Colonic mucosa (tissue), 4 donors: ENCODE measurements around the gene AQP9. TPM values are rescaled to one million over a fixed set of nuclear protein-coding genes. Genes with fewer than 3 reads are reported as not detected.

ENCODE experiments used
- DNase-seq: peaks from one replicate; pipeline ENCODE4 v3.0.0-alpha.2; 2020
- H3K27ac ChIP-seq: fragments of 200-600 bp; one replicate; pipeline ENCODE4 v1.8.0; 2021
- H3K27me3 ChIP-seq: fragments of 200-600 bp; one replicate; pipeline ENCODE4 v1.8.0; 2021
- H3K36me3 ChIP-seq: fragments of 200-600 bp; one replicate; pipeline ENCODE4 v1.8.0; 2021
- H3K4me1 ChIP-seq: fragments of 200-600 bp; one replicate; pipeline ENCODE4 v1.8.0; 2021; ENCODE audit warnings: mild to moderate bottlenecking
- H3K4me3 ChIP-seq: fragments of 200-600 bp; one replicate; pipeline ENCODE4 v1.8.0; 2021
- H3K9ac ChIP-seq, 2 donors: one replicate each; pipeline ENCODE4 v1.7.0; 2013; ENCODE audit warnings: control low read depth in 2 of 2, low read depth in 2 of 2, low read length in 2 of 2
- H3K9me3 ChIP-seq: fragments of 200-600 bp; one replicate; pipeline ENCODE4 v1.8.0; 2021
- CTCF ChIP-seq: fragments of 200-600 bp; IDR thresholded peaks from one replicate; pipeline ENCODE4 v1.8.0; 2022; ENCODE audit warnings: antibody characterized with exemption, mild to moderate bottlenecking
- intact Hi-C: fragments of 100-400 bp; cut with DNase I; formaldehyde crosslinking; loops from one replicate; pipeline ENCODE4 v1.14.1; 2022
- total RNA-seq, 2 donors: library from RNA; stranded (reverse); fragmentation: NEBNext Ultra II Directional in 1 of 2; extraction: Animal tissue kit (Norgen Biotek cat#: 25700) in 1 of 2; gene quantifications; one replicate each; pipeline ENCODE4 v1.2.1, GENCODE V29; 2021
- donor health status: healthy.
- donor health status: DM: no; HTN: no; CAD: no.
- donor health status: DM: no; HTN: no; CAD: no.

The AQP9 gene
- total RNA-seq, 2 donors from 2014 or later = 0.98 TPM; not detected in 1

- DNase-seq = no peak
- Histone ChIP-seq H3K9me3 (no peaks in the 10 kb centered on the region), H3K27ac (no peak overlapping the region), H3K4me1 (no peaks in the 10 kb centered on the region), H3K27me3 (no peaks in the 10 kb centered on the region), H3K4me3 (no peak overlapping the region), H3K9ac (no peak overlapping the region), H3K36me3 (no peaks in the 10 kb centered on the region)
- TF ChIP-seq CTCF = no peak
- intact Hi-C loops = no loop called here
These were observed 1.9 kb downstream of the AQP9 start for GRCh38 chr15:58139989-58140522.

GRCh38 chr15:58141894-58142293 is 3.7 kb downstream of the AQP9 start:
- Histone ChIP-seq H3K27ac (no peak overlapping the region), H3K9me3 (no peaks in the 10 kb centered on the region), H3K9ac (no peak overlapping the region), H3K36me3 (no peaks in the 10 kb centered on the region), H3K27me3 (no peaks in the 10 kb centered on the region), H3K4me1 (no peaks in the 10 kb centered on the region), H3K4me3 (no peak overlapping the region)
- intact Hi-C loops = no loop called here
- no peak for DNase-seq
- TF ChIP-seq CTCF = no peak

GRCh38 chr15:58142827-58143461 is 4.8 kb downstream of the AQP9 start:
- Histone ChIP-seq H3K9me3 (no peaks in the 10 kb centered on the region), H3K36me3 (no peaks in the 10 kb centered on the region), H3K4me1 (no peaks in the 10 kb centered on the region), H3K27ac (no peak overlapping the region), H3K4me3 (no peak overlapping the region), H3K9ac (no peak overlapping the region), H3K27me3 (no peaks in the 10 kb centered on the region)
- intact Hi-C loops = no loop called here
- TF ChIP-seq CTCF = no peak
- no peak for DNase-seq

GRCh38 chr15:58145606-58146005 is 7.4 kb downstream of the AQP9 start:
- intact Hi-C loops = no loop called here
- no peaks in the 10 kb centered on the region for H3K27me3 ChIP-seq
- no peak overlapping the region for H3K9ac ChIP-seq
- no peaks in the 10 kb centered on the region for H3K36me3 ChIP-seq
- no peak overlapping the region for H3K27ac ChIP-seq
- no peak overlapping the region for H3K4me3 ChIP-seq
- H3K4me1 ChIP-seq = no peaks in the 10 kb centered on the region
- no peak for TF ChIP-seq CTCF
- no peak for DNase-seq
- H3K9me3 ChIP-seq = no peaks in the 10 kb centered on the region

GRCh38 chr15:58146211-58146610 is 8.0 kb downstream of the AQP9 start:
- Histone ChIP-seq H3K27me3 (no peaks in the 10 kb centered on the region), H3K9me3 (no peaks in the 10 kb centered on the region), H3K27ac (no peak overlapping the region), H3K4me3 (no peak overlapping the region), H3K4me1 (no peaks in the 10 kb centered on the region), H3K36me3 (no peaks in the 10 kb centered on the region), H3K9ac (no peak overlapping the region)
- intact Hi-C loops = no loop called here
- DNase-seq = no peak
- TF ChIP-seq CTCF = no peak
